ENCODE measurements around the gene TEFM.
"Not testable (repeated sequence)": the region's sequence is repeated elsewhere in the genome, so short reads cannot be mapped to it uniquely, and the experiment has no call there.

Gene TEFM, protein sequence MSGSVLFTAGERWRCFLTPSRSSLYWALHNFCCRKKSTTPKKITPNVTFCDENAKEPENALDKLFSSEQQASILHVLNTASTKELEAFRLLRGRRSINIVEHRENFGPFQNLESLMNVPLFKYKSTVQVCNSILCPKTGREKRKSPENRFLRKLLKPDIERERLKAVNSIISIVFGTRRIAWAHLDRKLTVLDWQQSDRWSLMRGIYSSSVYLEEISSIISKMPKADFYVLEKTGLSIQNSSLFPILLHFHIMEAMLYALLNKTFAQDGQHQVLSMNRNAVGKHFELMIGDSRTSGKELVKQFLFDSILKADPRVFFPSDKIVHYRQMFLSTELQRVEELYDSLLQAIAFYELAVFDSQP

DNA sequence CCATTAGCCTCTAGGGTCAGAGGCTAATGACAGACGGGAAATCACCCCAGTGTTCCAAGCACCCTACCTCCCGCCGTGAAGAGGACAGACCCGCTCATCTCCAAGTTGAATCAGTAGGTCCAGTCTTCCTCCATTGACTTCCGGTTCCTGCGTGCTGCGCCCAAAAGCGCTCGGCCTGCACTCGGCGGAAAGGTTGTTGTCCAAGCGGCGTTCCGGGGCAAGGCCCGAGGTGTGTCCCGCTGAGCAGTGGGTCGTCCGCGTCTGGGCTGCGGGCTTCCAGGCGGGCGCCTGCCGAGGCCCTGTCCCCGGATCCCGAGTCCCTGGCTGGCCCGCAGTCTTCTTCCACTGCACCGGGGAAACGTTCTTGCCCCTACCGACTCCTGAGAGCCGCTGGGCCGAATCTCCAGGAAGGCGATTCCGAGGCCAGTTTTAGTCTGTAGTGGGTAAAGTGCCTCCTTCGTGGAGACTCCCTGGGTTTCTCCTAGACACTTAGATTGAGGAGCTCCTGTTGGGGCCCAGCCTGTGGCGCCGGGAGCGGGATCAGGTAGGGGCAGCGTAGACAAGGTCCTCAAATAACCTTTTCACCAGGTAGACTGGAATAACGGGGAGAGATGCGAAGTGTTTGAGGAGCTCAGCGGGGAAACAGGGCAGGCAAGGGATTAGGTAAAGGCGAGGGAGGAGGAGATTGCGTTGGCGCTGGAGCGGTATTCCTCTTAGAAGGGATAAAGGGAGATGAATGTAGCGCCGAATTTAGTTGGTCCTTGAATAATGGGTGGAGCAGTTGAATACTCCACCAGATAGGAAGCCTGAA is at the start of gene TEFM:
Gene TEFM, minus strand, starts transcription at position 138 of the 811 bp plus-strand sequence. Its CDS starts 40 bp downstream, at position 98.
- in situ Hi-C loops (cut with MboI; ENCODE audit: low sequenced_read_pairs): loop anchor here (25.0 kb wide), 1 partner anchor 631 kb away; no protein-coding TSS in a partner anchor
- H3K27me3 ChIP-seq (ENCODE audit: low read depth): no peaks in the 10 kb centered on the region
- no peaks in the 10 kb centered on the region; the same call in none of the 2 replicates for H3K4me1 ChIP-seq
- H3K4me3 ChIP-seq: peak within 1 kb of the TSS; percentile 80
- peaks cover 17% of the 10 kb centered on the region for H3K36me3 ChIP-seq (replicated peaks)
- peak; percentile 88 to 94 for DNase-seq (ENCODE audit: low spot score in 2 of 2)
- no peaks in the 10 kb centered on the region for H3K9me3 ChIP-seq

- Histone ChIP-seq H3K4me3 (no peak overlapping the region), H3K27me3 (ENCODE audit: low read depth) (no peaks in the 10 kb centered on the region), H3K9me3 (no peaks in the 10 kb centered on the region), H3K4me1 (no peaks in the 10 kb centered on the region), H3K36me3 (replicated peaks) (peaks cover 11% of the 10 kb centered on the region)
- DNase-seq (ENCODE audit: low spot score in 2 of 2): no peak
- in situ Hi-C loops (cut with MboI; ENCODE audit: low sequenced_read_pairs): no loop called here
Measured at GRCh38 chr17:30954046-30954830, 48.2 kb upstream of the TEFM start.

DNA sequence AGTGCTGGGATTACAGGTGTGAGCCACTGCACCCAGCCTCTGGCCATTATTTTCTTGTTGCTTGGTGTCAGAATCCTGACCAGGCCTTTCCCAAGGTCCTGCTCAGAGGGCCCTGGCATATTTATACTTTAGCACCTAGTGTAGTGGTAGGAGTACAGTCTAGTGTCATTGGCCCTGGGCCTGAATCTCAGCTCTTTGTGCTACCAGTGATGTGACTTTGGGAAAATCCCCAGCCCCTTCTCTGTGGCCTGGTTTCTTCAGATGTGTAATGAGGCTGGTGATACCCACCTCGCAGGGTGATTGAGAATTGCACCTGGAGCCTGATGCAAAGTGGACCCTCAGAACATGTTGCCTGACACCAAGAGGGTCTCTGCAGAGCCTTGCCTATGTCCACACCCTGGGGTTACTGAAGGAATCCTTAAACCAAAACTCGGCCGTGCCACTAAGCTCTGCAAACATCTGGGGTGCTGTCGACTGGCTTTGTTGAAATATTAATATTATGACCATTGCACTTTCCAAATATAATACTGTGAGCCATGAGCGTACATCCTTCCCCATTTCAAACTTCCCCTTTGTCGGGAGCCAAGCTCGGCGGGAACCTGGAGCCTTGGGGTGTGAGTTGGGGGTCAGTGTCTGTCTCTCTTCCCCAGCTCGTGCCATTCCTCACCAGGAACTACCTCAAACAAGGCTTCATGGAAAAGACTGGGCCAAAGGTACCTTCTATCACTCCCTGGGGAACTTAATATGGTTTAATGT is 46.8 kb upstream of the TEFM start:
- Histone ChIP-seq H3K4me3 (no peak overlapping the region), H3K27me3 (ENCODE audit: low read depth) (no peaks in the 10 kb centered on the region), H3K36me3 (replicated peaks) (peaks cover 13% of the 10 kb centered on the region), H3K9me3 (no peaks in the 10 kb centered on the region), H3K4me1 (no peaks in the 10 kb centered on the region)
- no peak for DNase-seq (ENCODE audit: low spot score in 2 of 2)
- in situ Hi-C loops (cut with MboI; ENCODE audit: low sequenced_read_pairs): no loop called here

DNA sequence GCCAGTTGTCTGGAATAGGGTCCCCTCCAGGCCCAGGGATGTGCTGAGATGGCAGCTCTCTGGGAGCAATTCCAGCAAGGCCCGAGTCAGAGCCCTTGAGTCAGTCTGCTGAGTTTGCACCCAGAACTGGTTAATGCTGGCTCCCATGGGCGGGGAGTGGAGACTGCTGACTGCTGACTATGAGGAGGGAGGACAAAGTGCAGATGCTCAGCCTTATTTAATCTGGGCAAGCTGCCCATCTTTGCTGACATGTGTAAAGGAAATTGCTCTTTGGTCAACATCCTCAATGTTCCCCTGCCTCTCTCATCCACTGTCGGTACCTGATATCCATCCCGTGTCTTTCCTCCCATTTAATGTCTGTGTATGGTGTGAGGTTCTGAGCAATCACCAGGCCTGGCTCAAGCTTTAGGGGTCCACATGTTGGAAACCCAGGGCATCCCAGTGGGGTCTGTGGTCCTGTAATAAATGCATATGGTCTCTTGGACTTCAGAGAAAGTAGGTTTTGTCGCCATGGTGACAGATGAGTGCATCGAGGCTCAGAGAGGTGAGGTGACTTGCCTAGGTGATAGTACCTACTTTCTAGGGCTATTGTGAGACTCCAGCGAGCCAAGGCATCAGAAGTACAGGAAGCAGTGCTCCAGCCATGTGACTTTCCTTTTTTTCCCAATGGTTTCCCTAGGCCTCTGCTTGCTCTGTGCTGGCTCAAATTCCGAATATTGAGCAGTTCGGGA is 44.8 kb upstream of the TEFM start:
- no peak for DNase-seq (ENCODE audit: low spot score in 2 of 2)

DNA sequence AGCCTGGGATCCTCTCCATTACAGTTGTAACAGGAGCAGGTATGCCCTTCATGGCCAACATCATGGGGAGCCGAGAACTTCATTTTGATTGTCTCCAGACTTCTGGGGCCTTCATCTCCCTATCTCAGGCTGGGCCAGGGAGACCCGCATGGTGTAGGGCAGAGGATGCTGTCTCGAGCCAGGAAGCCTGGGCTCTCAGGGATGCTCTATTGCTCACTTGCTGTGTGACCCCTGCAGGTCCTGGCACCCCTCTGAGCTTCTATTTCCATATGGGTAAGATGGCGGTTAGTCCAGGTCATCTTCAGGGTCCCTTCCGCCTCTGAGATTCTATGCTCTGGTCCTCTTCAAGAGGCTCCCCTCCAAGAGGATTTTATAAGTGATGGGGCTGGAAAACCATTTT is 44.2 kb upstream of the TEFM start:
- Histone ChIP-seq H3K9me3 (no peaks in the 10 kb centered on the region), H3K4me1 (no peaks in the 10 kb centered on the region), H3K27me3 (ENCODE audit: low read depth) (no peaks in the 10 kb centered on the region), H3K36me3 (replicated peaks) (peaks cover 10% of the 10 kb centered on the region; the same call in 1 of the 2 replicates), H3K4me3 (no peak overlapping the region)
- in situ Hi-C loops (cut with MboI; ENCODE audit: low sequenced_read_pairs): no loop called here
- no peak for DNase-seq (ENCODE audit: low spot score in 2 of 2)

More for the DNA sequence above, 44.8 kb upstream of the TEFM start:
- H3K36me3 ChIP-seq (replicated peaks): peaks cover 10% of the 10 kb centered on the region; the same call in 1 of the 2 replicates
- no peaks in the 10 kb centered on the region for H3K27me3 ChIP-seq (ENCODE audit: low read depth)
- in situ Hi-C loops (cut with MboI; ENCODE audit: low sequenced_read_pairs): no loop called here
- H3K4me1 ChIP-seq: no peaks in the 10 kb centered on the region
- H3K9me3 ChIP-seq: no peaks in the 10 kb centered on the region
- no peak overlapping the region for H3K4me3 ChIP-seq

GRCh38 chr17:30947796-30948195 is 41.8 kb upstream of the TEFM start:
- no peak for DNase-seq (ENCODE audit: low spot score in 2 of 2)
- peaks cover 10% of the 10 kb centered on the region for H3K36me3 ChIP-seq (replicated peaks)
- H3K4me1 ChIP-seq: no peaks in the 10 kb centered on the region
- no peaks in the 10 kb centered on the region for H3K9me3 ChIP-seq
- no peaks in the 10 kb centered on the region for H3K27me3 ChIP-seq (ENCODE audit: low read depth)
- in situ Hi-C loops (cut with MboI; ENCODE audit: low sequenced_read_pairs): no loop called here
- H3K4me3 ChIP-seq: no peak overlapping the region

DNA sequence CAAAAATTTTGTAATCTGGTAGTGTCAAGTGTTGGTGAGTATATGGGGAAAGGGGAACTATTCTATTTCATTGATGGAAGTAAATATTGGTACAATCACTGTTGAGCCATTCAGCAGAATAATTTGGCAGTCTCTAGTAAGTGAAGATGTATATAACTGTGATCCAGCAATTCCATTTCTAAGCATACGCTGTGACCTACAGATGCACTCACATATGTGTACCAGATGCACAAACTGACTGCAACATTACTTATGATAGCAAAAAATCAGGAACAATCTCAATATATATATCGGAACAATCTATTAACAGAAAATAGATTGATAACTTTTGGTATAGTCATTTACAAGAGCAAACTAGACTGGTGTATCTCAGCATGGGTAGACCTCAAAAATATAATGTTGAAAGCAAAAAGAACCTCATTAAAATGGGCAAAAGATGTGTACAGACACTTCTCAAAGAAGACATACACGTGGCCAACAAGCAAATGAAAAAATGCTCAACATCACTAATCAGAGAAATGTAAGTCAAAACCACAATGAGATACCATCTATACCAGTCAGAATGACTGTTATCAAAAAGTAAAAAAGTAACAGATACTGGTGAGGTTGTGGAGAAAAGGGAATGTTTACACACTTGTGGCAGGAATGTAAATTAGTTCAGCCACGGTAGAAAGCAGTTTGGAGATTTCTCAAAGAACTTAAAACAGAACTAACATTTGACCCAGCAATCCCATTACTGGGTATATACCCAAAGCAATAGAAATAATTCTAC is 36.5 kb upstream of the TEFM start:
- no peaks in the 10 kb centered on the region for H3K27me3 ChIP-seq (ENCODE audit: low read depth)
- H3K36me3 ChIP-seq (replicated peaks): peaks cover 24% of the 10 kb centered on the region
- no peaks in the 10 kb centered on the region for H3K4me1 ChIP-seq
- H3K4me3 ChIP-seq: no peak overlapping the region
- DNase-seq (ENCODE audit: low spot score in 2 of 2): no peak
- in situ Hi-C loops (cut with MboI; ENCODE audit: low sequenced_read_pairs): no loop called here
- H3K9me3 ChIP-seq: no peaks in the 10 kb centered on the region

DNA sequence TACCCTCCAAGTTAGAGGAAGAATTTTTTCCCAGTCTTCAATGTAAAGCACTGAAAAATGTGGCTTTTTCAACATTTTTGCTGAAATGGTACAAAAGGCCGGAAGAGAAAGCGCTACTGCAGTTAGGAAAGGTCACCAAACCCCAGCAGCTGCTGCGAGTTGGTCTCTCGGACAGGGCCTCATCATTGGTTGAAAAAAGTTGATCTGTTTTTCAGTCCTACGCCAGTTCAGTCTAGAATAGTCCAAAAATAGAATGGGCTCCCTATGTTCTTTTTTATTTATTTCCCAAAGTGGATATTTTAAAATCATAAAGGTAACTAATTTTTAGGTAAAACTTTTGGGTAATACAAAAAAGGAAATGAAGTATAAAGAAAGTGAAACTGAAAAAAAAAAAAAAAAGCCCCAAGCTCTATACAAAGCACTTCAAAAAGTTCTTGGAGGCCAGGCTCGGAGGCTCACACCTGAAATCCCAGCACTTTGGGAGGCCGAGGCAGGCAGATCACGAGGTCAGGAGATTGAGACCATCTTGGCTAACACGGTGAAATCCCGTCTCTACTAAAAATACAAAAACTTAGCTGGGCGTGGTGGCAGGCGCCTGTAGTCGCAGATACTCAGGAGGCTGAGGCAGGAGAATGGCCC is 33.1 kb upstream of the TEFM start:
- no peak overlapping the region for H3K4me3 ChIP-seq

GRCh38 chr17:30933966-30934365 is 27.9 kb upstream of the TEFM start:
- no peak for DNase-seq (ENCODE audit: low spot score in 2 of 2)
- Histone ChIP-seq H3K36me3 (replicated peaks) (peaks cover 45% of the 10 kb centered on the region), H3K9me3 (no peaks in the 10 kb centered on the region), H3K4me1 (no peaks in the 10 kb centered on the region), H3K4me3 (no peak overlapping the region), H3K27me3 (ENCODE audit: low read depth) (no peaks in the 10 kb centered on the region)
- in situ Hi-C loops (cut with MboI; ENCODE audit: low sequenced_read_pairs): no loop called here

More for the DNA sequence above, 33.1 kb upstream of the TEFM start:
- no peak for DNase-seq (ENCODE audit: low spot score in 2 of 2)
- no peaks in the 10 kb centered on the region for H3K9me3 ChIP-seq
- H3K27me3 ChIP-seq (ENCODE audit: low read depth): no peaks in the 10 kb centered on the region
- in situ Hi-C loops (cut with MboI; ENCODE audit: low sequenced_read_pairs): no loop called here
- H3K4me1 ChIP-seq: no peaks in the 10 kb centered on the region
- H3K36me3 ChIP-seq (replicated peaks): peaks cover 41% of the 10 kb centered on the region

DNA sequence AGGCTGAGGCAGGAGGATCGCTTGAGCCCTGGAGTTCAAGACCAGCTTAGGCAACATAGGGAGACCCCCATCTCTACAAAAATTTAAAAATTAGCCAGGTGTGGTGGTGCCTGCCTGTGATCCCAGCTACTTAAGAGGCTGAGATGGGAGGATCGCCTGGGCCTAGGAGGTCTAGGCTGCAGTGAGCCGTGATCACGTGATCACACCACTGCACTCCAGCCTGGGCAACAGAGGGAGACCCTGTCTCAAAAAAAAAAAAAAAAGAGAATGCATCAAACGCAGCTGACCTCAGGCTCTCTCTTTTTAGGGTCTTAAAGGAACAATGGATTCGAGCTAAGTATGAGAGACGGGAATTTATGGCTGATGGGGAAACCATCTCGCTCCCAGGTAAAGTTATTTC is 25.5 kb upstream of the TEFM start:
- H3K4me1 ChIP-seq; H3K9me3 ChIP-seq; DNase-seq (ENCODE audit: low spot score in 2 of 2); in situ Hi-C loops (cut with MboI; ENCODE audit: low sequenced_read_pairs); H3K27me3 ChIP-seq (ENCODE audit: low read depth); H3K4me3 ChIP-seq: not testable (repeated sequence)
- H3K36me3 ChIP-seq (replicated peaks): peaks cover 34% of the 10 kb centered on the region

DNA sequence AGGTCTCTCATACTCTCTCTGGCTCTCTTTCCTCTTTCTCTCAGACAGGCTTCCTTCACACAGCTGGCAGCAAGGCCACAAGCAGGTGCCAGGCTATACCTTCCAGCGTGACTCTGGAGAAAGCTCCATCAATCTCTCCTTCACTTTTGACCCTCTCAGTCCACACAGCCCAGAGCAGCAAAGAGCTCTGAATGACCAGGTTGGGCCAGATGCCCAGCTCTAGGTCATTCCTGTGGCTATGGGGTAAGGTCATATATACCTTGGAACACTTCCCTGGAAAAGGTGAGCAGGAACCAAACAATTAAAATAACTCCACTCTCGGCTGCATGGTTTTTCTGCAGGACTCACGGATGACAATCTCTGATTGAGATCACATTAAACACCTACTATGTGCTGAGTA is 24.5 kb upstream of the TEFM start:
- no peak for DNase-seq (ENCODE audit: low spot score in 2 of 2)
- H3K9me3 ChIP-seq: no peaks in the 10 kb centered on the region
- H3K4me3 ChIP-seq: no peak overlapping the region
- H3K36me3 ChIP-seq (replicated peaks): peaks cover 31% of the 10 kb centered on the region
- H3K27me3 ChIP-seq (ENCODE audit: low read depth): no peaks in the 10 kb centered on the region
- in situ Hi-C loops (cut with MboI; ENCODE audit: low sequenced_read_pairs): no loop called here
- no peaks in the 10 kb centered on the region for H3K4me1 ChIP-seq

DNA sequence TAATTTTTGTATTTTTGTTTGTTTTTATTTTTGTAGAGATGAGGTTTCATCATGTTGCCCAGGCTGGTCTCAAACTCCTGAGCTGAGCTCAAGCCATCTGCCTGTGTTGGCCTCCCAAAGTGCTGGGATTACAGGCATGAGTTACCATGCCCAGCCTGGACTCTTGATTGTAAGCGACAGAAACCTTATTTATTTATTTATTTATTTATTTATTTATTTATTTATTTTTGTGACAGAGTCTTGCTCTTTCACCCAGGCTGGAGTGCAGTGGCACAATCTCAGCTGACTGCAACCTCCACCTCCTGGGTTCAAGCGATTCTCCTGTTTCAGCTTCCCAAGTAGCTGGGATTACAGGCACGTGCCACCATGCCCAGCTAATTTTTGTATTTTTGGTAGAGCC is 23.8 kb upstream of the TEFM start:
- H3K4me1 ChIP-seq; H3K9me3 ChIP-seq; H3K4me3 ChIP-seq; DNase-seq (ENCODE audit: low spot score in 2 of 2); in situ Hi-C loops (cut with MboI; ENCODE audit: low sequenced_read_pairs); H3K27me3 ChIP-seq (ENCODE audit: low read depth): not testable (repeated sequence)
- H3K36me3 ChIP-seq (replicated peaks): peaks cover 26% of the 10 kb centered on the region
